Muscle of leg (tissue), 11 donors: ENCODE data around the gene SMARCA4. TPM values are rescaled to one million over a fixed set of nuclear protein-coding genes. Genes with fewer than 3 reads are reported as not detected.

Experiments used
- DNase-seq: peaks from one replicate; pipeline ENCODE4 v3.0.0; 2013
- H3K27ac ChIP-seq: one replicate; pipeline ENCODE4 v1.5.1; 2013; ENCODE audit warnings: mild to moderate bottlenecking, low read length, control low read depth
- H3K27me3 ChIP-seq: one replicate; pipeline ENCODE4 v1.6.1; 2013; ENCODE audit warnings: low read length; ENCODE audit not compliant: control insufficient read depth, insufficient read depth
- H3K36me3 ChIP-seq: one replicate; pipeline ENCODE4 v1.6.1; 2013; ENCODE audit warnings: low read length; ENCODE audit not compliant: control insufficient read depth, insufficient read depth
- H3K4me1 ChIP-seq: one replicate; pipeline ENCODE4 v1.6.1; 2013; ENCODE audit warnings: low read length; ENCODE audit not compliant: control insufficient read depth, insufficient read depth
- H3K4me3 ChIP-seq: one replicate; pipeline ENCODE4 v1.5.1; 2013; ENCODE audit warnings: low read length, control low read depth
- H3K9me3 ChIP-seq: replicated peaks from 2 replicates; pipeline ENCODE4 v1.6.1; 2013; ENCODE audit warnings: low read depth, low read length; ENCODE audit not compliant: control insufficient read depth
- WGBS: methylation state at CpG from one replicate; pipeline ENCODE4 v1.1.5; 2013; ENCODE audit warnings: missing lambda C conversion rate; ENCODE audit not compliant: insufficient coverage; 5-methylcytosine and 5-hydroxymethylcytosine counted together
- polyA plus RNA-seq, 8 donors: library from polyadenylated mRNA; unstranded; fragments of 120-200 nt; gene quantifications; one replicate each; pipeline versions ENCODE4 v1.2.1 to v1.2.3, GENCODE V29; 2013; ENCODE audit warnings: inconsistent platforms in 1 of 8, low replicate concordance in 1 of 8; ENCODE audit not compliant: insufficient read length in 8 of 8, insufficient read depth in 1 of 8
- total RNA-seq: library from RNA; stranded (reverse); fragments of 120-200 nt; gene quantifications from one replicate; pipeline ENCODE4 v1.2.4, GENCODE V29; 2013

The SMARCA4 gene
- total and polyA plus RNA-seq, 9 donors, result 60.2 to 121 (median 101) TPM

DNA sequence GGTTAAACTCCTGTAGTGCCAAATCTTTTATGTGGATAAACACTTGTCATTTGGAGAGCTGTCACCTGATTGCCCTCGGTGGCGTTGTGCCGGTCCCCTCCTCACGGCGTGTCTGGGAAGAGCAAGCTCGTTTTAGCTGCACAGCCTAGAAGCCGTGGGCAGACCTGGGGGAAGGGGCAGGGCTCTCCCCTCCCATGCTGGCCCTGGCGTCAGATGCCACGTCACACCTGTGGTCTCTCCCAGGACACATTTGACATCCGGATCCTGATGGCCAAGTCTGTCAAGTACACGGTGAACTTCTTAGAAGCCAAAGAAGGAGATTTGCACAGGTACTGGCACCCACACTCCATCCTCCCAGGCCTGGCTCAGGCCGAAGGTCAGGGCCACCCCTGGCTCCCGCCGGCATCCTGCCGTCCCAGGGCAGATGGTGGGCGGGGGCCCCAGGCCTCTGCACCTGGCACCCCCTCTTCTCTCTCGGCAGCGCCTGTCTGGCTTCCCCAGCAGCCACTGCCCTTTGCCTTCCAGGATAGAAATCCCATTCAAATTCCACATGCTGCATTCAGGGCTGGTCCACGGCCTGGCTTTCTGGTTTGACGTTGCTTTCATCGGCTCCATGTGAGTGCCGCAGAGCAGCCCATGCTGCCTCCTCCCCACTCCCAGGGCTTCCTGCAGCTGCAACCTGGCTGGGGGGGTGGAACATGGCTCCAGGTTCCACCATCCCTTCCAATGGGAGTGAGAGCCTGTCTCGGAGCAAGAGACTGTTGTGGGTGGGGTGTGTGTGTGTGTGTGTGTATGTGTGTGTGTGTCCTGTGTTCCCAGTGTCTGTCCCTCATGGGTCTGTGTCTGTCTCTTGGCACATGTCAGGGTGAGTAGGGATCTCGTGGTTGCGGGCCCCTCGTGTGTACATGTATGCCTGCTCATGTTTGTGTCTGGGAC is 41.2 kb upstream of the SMARCA4 start:
- Histone ChIP-seq H3K36me3 (peaks cover 89% of the 10 kb centered on the region), H3K27ac (no peak overlapping the region), H3K4me3 (no peak overlapping the region), H3K4me1 (peaks cover 18% of the 10 kb centered on the region), H3K27me3 (no peaks in the 10 kb centered on the region), H3K9me3 (no peaks in the 10 kb centered on the region)
- no peak for DNase-seq
- WGBS, result 83% methylated on average over 17 of the region's 26 CpGs

DNA sequence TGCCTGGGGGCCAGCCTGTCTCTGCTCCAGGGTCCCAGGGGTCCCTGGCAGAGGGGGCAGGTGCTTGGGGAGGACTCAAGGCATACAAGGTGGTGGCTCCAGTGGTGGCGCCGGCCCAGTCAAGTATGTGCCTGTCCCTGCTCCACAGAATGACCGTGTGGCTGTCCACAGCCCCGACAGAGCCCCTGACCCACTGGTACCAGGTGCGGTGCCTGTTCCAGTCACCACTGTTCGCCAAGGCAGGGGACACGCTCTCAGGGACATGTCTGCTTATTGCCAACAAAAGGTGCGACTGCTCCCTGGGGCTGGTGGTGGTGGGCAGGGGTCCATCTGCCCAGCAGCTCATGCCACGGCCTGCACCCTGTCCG is 40.6 kb upstream of the SMARCA4 start:
- 86% methylated on average over 10 of the region's 10 CpGs for WGBS
- H3K27me3 ChIP-seq, result no peaks in the 10 kb centered on the region
- peak; percentile 22 for DNase-seq
- H3K9me3 ChIP-seq, result no peaks in the 10 kb centered on the region
- no peak overlapping the region for H3K27ac ChIP-seq
- H3K4me3 ChIP-seq, result no peak overlapping the region
- H3K4me1 ChIP-seq, result peaks cover 11% of the 10 kb centered on the region
- H3K36me3 ChIP-seq, result peaks cover 92% of the 10 kb centered on the region

DNA sequence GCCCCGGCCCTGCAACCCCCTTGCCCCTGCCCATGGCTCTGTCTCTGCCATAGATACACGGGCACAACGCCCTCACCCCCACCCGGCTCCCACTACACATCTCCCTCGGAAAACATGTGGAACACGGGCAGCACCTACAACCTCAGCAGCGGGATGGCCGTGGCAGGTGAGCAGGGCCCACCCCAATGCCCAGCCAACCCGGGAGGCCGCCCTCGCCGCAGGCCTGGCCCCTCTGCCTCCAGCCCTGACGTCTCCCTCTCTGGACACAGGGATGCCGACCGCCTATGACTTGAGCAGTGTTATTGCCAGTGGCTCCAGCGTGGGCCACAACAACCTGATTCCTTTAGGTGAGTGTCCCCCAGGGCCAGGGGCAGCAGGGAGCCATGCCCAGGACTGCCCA is 40.0 kb upstream of the SMARCA4 start:
- peaks cover 6% of the 10 kb centered on the region for H3K4me1 ChIP-seq
- WGBS, result 79% methylated on average over 16 of the region's 16 CpGs

DNA sequence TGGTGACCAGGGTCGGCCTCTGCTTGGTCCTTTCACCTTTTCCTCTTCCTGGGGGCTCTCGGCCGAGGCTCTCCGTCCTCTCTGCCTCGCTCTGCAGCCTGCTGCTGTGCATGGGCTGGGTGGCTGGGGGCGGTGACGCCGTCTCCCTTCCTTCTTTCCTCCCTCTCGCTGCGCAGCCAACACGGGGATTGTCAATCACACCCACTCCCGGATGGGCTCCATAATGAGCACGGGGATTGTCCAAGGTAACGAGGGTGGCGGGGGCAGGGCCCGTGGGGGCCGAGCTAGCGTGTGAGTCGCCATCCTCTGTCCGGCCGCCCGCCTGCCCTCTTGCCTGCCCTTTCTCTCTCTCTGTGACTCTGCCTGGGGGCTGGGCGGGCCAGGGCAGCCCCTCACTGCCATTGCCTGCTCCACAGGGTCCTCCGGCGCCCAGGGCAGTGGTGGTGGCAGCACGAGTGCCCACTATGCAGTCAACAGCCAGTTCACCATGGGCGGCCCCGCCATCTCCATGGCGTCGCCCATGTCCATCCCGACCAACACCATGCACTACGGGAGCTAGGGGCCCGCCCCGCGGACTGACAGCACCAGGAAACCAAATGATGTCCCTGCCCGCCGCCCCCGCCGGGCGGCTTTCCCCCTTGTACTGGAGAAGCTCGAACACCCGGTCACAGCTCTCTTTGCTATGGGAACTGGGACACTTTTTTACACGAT is 39.5 kb upstream of the SMARCA4 start:
- WGBS, result 79% methylated on average over 40 of the region's 43 CpGs
- Histone ChIP-seq H3K4me3 (no peak overlapping the region), H3K27me3 (no peaks in the 10 kb centered on the region), H3K9me3 (no peaks in the 10 kb centered on the region), H3K27ac (no peak overlapping the region), H3K4me1 (peaks cover under 1% of the 10 kb centered on the region), H3K36me3 (peaks cover 89% of the 10 kb centered on the region)
- DNase-seq, result peak; percentile 23

More for the DNA sequence above, 40.0 kb upstream of the SMARCA4 start:
- no peaks in the 10 kb centered on the region for H3K9me3 ChIP-seq
- peak; percentile 13 for DNase-seq
- H3K27me3 ChIP-seq, result no peaks in the 10 kb centered on the region
- peaks cover 95% of the 10 kb centered on the region for H3K36me3 ChIP-seq
- no peak overlapping the region for H3K4me3 ChIP-seq
- no peak overlapping the region for H3K27ac ChIP-seq

DNA sequence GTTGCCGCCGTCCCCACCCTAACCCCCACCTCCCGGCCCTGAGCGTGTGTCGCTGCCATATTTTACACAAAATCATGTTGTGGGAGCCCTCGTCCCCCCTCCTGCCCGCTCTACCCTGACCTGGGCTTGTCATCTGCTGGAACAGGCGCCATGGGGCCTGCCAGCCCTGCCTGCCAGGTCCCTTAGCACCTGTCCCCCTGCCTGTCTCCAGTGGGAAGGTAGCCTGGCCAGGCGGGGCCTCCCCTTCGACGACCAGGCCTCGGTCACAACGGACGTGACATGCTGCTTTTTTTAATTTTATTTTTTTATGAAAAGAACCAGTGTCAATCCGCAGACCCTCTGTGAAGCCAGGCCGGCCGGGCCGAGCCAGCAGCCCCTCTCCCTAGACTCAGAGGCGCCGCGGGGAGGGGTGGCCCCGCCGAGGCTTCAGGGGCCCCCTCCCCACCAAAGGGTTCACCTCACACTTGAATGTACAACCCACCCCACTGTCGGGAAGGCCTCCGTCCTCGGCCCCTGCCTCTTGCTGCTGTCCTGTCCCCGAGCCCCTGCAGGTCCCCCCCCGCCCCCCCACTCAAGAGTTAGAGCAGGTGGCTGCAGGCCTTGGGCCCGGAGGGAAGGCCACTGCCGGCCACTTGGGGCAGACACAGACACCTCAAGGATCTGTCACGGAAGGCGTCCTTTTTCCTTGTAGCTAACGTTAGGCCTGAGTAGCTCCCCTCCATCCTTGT is 38.8 kb upstream of the SMARCA4 start:
- Histone ChIP-seq H3K27ac (no peak overlapping the region), H3K36me3 (peaks cover 82% of the 10 kb centered on the region), H3K27me3 (no peaks in the 10 kb centered on the region), H3K9me3 (no peaks in the 10 kb centered on the region), H3K4me3 (no peak overlapping the region), H3K4me1 (no peaks in the 10 kb centered on the region)
- WGBS, result 65% methylated on average over 18 of the region's 33 CpGs
- DNase-seq, result peak; percentile 15

DNA sequence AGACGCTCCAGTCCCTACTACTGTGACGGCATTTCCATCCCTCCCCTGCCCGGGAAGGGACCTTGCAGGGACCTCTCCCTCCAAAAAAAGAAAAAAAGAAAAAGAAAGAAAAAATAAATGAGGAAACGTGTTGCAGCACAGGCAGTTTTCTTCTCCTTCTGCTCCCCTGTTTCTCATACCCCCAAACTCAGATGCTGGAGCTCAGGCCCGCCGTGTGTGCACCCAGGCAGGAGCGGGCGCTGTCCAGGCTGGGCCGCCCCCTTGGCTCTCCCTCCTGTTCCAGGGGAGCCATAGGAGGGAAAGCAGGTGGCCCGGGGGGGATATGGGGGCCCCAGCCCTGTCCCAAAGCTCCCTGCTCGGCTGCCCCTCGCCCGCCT is 38.2 kb upstream of the SMARCA4 start:
- no peaks in the 10 kb centered on the region for H3K9me3 ChIP-seq
- no peaks in the 10 kb centered on the region for H3K27me3 ChIP-seq
- no peak overlapping the region for H3K4me3 ChIP-seq
- peaks cover 5% of the 10 kb centered on the region for H3K4me1 ChIP-seq
- DNase-seq, result no peak
- WGBS, result no CpG with 5 or more reads among the region's 13 CpGs
- H3K36me3 ChIP-seq, result peaks cover 84% of the 10 kb centered on the region
- no peak overlapping the region for H3K27ac ChIP-seq

DNA sequence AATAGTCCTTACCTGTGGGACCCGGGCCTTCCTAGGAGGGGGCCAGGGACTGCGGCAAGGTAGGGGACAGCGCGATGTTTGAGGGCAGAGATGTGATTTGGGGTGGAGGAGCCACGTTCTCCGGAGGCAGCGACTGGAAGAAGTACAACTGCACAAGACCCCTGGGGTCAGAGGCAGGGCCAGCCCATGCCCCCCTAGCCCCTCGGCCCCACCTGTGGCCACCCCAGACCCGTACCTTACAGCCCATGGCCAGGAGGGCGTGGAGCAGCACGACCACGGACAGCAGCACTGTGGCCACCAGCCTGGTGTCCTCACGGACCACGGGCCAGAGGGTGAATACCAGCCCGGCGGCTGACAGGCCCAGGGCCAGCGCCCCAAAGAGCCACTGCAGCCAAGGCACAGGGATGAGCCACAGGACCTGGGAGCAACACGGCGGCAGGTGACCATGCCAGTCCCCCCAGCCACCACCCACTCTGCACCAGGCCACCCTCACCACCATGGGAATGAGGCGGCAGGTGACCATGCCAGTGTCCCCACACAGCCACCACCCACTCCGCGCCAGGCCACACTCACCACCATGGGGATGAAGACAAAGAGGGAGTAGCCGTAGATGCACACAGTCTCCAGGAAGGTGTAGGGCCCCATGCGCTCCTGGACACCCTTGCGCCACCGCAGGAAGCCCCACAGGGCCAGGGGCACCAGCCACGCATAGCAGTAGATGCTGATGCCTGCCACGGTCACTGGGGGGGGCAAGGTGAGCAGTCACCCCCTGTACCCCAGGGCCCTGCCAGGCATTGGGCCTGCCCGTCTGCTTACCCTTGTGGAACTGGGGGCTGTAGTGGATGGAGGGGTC is 37.3 kb upstream of the SMARCA4 start:
- 88% methylated on average over 24 of the region's 29 CpGs for WGBS
- Histone ChIP-seq H3K4me3 (no peak overlapping the region), H3K9me3 (no peaks in the 10 kb centered on the region), H3K27ac (no peak overlapping the region), H3K36me3 (peaks cover 76% of the 10 kb centered on the region), H3K27me3 (no peaks in the 10 kb centered on the region), H3K4me1 (peaks cover 11% of the 10 kb centered on the region)
- peak; percentile 13 for DNase-seq

DNA sequence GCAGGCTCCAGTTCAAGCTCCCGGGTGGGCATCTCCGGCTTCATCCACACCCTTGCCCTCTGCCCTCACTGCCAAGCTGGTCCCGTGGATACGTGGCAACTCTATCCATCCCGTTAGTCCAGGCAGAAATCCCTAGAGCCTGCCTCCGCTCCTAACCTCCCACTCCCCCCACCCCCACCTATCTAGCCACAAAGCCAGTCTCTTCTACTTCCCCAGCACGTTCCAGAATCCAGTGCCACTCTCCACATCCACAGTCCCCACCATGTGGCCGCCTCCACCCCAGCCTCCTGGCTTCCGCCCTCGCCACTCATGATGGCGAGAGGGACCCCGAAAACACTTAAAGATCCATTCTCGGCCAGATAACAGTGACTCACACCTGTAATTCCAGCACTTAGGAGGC is 36.2 kb upstream of the SMARCA4 start:
- H3K27me3 ChIP-seq, result no peaks in the 10 kb centered on the region
- H3K4me1 ChIP-seq, result peaks cover 15% of the 10 kb centered on the region
- peak; percentile 16 for DNase-seq
- H3K9me3 ChIP-seq, result no peaks in the 10 kb centered on the region
- H3K36me3 ChIP-seq, result peaks cover 67% of the 10 kb centered on the region
- 88% methylated on average over 13 of the region's 13 CpGs for WGBS
- no peak overlapping the region for H3K27ac ChIP-seq
- no peak overlapping the region for H3K4me3 ChIP-seq

DNA sequence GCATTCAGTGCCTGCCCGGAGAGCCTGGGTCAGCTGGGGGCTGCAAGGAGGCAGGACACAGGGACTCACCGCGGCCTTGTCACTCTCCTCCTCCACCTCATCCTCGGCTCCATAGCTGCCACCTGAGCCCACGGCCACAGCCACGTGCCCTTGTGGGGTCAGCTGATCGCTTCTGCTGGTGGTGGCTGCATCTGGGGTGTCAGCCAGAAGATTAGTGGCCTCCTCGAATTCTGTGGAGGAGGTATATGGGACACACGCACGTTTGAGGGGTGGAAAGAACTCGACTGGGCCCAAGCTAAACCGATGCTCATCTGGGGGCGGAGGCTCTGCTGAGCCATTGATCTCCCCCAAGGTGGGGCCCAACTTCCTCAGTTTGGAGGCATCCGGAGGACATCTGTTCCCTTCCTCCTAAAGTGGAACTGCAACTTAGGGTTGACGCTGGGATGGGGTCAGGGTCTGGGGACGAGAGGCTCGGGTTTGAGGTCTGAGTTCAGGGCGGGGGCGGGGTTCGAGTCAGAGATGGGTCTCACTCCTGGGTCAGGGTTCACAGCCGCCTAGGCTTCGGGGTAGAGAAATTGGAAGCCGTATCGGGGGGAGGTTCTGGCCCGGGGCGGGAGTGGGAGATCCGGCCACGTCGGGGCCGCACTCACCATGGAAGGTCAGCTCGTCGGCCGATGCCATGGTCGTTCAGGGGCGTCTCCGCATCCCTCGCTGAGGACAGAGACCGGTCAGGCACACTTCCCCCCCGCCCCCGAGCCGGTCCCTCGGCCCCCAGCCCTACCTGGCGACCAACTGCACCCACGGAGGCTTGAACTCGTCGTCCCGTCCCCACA is 32.9 kb upstream of the SMARCA4 start:
- 5% methylated on average over 42 of the region's 47 CpGs for WGBS
- peaks cover 47% of the 10 kb centered on the region for H3K36me3 ChIP-seq
- peak; percentile 47 for DNase-seq

More for the DNA sequence above, 32.9 kb upstream of the SMARCA4 start:
- Histone ChIP-seq H3K4me3 (peak overlapping the region; percentile 85), H3K9me3 (no peaks in the 10 kb centered on the region), H3K4me1 (peaks cover 19% of the 10 kb centered on the region), H3K27ac (peak overlapping the region; percentile 91), H3K27me3 (no peaks in the 10 kb centered on the region)
